Measurements from ENCODE around the gene HCRTR1. TPM values are rescaled to one million over a fixed set of nuclear protein-coding genes. Genes with fewer than 3 reads are reported as not detected.

Gene HCRTR1
- total and polyA plus RNA-seq, 2 donors (not counting 3 experiments of a cell fraction or from before 2014, with no cell fraction given): 0.93 to 1.5 TPM

DNA sequence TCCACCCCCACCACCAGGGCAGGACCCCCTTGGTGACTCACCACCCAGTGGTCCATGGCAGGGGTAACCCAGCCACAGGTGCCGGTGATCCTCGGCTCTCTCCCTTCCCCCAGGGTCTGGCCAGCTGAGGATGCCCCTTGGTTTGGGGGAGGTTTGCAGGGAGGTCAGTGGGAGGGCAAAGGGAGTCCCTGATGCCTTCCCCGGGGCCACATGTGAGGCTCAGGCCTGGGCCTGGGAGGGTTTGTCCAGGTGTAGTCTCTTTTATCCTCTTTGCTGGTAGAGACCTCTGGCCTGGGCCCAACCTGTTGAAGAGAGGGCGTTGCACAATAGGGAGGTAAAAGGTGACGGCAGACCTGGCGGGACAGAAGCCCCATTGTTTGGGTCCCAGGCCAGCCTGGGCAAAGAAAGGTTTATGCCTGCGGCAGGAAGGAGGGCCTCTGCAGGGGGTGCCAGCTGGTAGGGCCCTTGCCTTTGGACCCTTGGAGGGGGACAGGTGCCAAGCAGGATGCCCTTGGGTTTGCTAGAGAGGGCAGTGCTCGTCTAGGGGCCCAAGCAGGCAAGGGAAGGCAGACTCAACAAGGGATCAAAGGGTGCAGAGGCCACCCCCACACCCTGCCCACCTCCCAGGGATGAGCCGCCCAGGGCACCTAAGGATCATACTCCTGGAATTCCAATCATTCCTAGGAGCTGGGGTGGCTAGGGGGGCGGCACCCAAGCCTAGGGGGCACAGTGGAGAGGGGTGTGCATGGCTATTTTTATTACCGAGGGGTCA is 41.9 kb upstream of the HCRTR1 start:
- H3K4me3 ChIP-seq (replicated peaks in 1 of 3; ENCODE audit: insufficient read depth in 1 of 3, low read depth in 1 of 3, low read length in 3 of 3): peak overlapping the region in 1 of 3 experiments; percentile 90
- no TSS peak for BruUV-seq (replicated peaks)
- H3K36me3 ChIP-seq (ENCODE audit: control insufficient read depth in 2 of 2, extremely low read depth in 1 of 2, insufficient read depth in 2 of 2, low read length in 2 of 2): no peaks in the 10 kb centered on the region
- H4K20me1 ChIP-seq (replicated peaks; ENCODE audit: control insufficient read depth, extremely low read depth, insufficient read depth, low read length): no peaks in the 10 kb centered on the region
- POLR2A ChIA-PET: interaction anchor here (1.1 kb wide), 1 partner anchor 43 kb away, joined by 3 read pairs; no protein-coding TSS in a partner anchor
- peaks cover 55% of the 10 kb centered on the region for H3K4me1 ChIP-seq (ENCODE audit: control insufficient read depth, extremely low read depth, insufficient read depth, low read length)
- H3K9me3 ChIP-seq (replicated peaks; ENCODE audit: control insufficient read depth, insufficient read depth, low read length): no peaks in the 10 kb centered on the region
- no peak overlapping the region for H2AFZ ChIP-seq (ENCODE audit: low read depth, low read length)
- H3K9ac ChIP-seq (replicated peaks; ENCODE audit: extremely low read depth, insufficient read depth, low read length): no peak overlapping the region
- peak overlapping the region; percentile 88 for H3K27ac ChIP-seq (ENCODE audit: insufficient read depth, low read depth, low read length)
- no peaks in the 10 kb centered on the region for H3K9me1 ChIP-seq (replicated peaks; ENCODE audit: control insufficient read depth, extremely low read depth, insufficient read depth, low read length)
- dilution Hi-C loops (cut with MboI; ENCODE audit: extremely low pct_ligation_motif_present, low sequenced_read_pairs): no loop called here
- TF ChIP-seq, protein P1, sequence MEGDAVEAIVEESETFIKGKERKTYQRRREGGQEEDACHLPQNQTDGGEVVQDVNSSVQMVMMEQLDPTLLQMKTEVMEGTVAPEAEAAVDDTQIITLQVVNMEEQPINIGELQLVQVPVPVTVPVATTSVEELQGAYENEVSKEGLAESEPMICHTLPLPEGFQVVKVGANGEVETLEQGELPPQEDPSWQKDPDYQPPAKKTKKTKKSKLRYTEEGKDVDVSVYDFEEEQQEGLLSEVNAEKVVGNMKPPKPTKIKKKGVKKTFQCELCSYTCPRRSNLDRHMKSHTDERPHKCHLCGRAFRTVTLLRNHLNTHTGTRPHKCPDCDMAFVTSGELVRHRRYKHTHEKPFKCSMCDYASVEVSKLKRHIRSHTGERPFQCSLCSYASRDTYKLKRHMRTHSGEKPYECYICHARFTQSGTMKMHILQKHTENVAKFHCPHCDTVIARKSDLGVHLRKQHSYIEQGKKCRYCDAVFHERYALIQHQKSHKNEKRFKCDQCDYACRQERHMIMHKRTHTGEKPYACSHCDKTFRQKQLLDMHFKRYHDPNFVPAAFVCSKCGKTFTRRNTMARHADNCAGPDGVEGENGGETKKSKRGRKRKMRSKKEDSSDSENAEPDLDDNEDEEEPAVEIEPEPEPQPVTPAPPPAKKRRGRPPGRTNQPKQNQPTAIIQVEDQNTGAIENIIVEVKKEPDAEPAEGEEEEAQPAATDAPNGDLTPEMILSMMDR (IDR thresholded peaks at IDR 0.05; ENCODE audit: extremely low read depth in 1 of 2, insufficient read depth in 1 of 2, low read depth in 1 of 2, low read length in 2 of 2): no peak
- TF ChIP-seq MAX (IDR thresholded peaks at IDR 0.05; ENCODE audit: insufficient read depth, insufficient read length) (no peak), FOS (IDR thresholded peaks at IDR 0.05; ENCODE audit: borderline replicate concordance, insufficient read depth, low read length) (no peak), MYC (IDR thresholded peaks at IDR 0.05; ENCODE audit: low read depth, low read length) (no peak), POLR2AphosphoS5 (IDR thresholded peaks at IDR 0.05; ENCODE audit: insufficient read depth, low read depth, low read length) (no peak), GATA2 (IDR thresholded peaks at IDR 0.05; ENCODE audit: insufficient read depth, insufficient read length, low read depth, low read length) (no peak), POLR2A (IDR thresholded peaks at IDR 0.05; ENCODE audit: low read depth, low read length) (no peak), EZH2 (IDR thresholded peaks at IDR 0.05; ENCODE audit: borderline replicate concordance, low read depth, low read length, severe bottlenecking) (no peak), JUN (IDR thresholded peaks at IDR 0.05; ENCODE audit: borderline replicate concordance, insufficient read depth, insufficient read length, low read depth) (no peak)
- FAIRE-seq (no peak), DNase-seq (ENCODE audit: low read depth, low spot score) (no peak)
- peak overlapping the region; percentile 97 for H3K4me2 ChIP-seq (ENCODE audit: insufficient read depth, low read length)
- CTCF ChIA-PET: interaction anchor here (0.9 to 4.0 kb wide), 4 partner anchors 13 to 27 kb away, joined by 3 to 15 read pairs (median 6); no protein-coding TSS in a partner anchor
- intact Hi-C loops (cut with micrococcal nuclease): loop anchor here (5.0 kb wide), 1 partner anchor 137 kb away; no protein-coding TSS in a partner anchor
- peaks cover 41% of the 10 kb centered on the region for H3K79me2 ChIP-seq (ENCODE audit: control insufficient read depth, insufficient read depth, low read length)
- no peaks in the 10 kb centered on the region for H3K27me3 ChIP-seq (ENCODE audit: control insufficient read depth in 2 of 2, insufficient read depth in 2 of 2, low read length in 2 of 2)

Measured in endothelial cell of umbilical vein (primary cell).